C1 segment of cervical spinal cord (tissue), 14 donors: ENCODE data around the gene LRRC4C.
"Not testable (repeated sequence)": the region's sequence is repeated elsewhere in the genome, so short reads cannot be mapped to it uniquely, and the experiment has no call there.

ENCODE experiments used
- DNase-seq, 14 donors: peaks; one replicate each; lab custom pipeline; 2025; lab: John Stamatoyannopoulos, UW

The LRRC4C gene

DNA sequence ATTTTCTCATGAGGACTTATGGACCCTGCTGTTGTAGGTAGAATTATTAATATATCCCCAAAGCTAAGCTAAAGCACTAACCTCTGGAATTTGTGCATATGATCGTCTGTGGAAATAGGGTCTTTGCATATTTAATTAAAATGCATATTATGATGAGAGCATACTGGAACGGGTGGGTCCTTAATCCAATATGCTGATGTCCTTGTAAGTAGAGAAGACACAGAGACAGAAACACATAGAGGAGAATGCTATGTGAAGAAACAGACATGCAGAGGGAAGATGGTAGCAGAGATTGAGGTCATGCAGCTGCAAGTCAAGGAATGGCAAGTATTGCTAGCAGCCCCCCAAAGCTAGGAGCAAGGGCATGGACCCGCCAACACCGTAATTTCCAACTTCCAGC, 439.2 kb downstream of the LRRC4C start:
- DNase-seq, result no peak

DNA sequence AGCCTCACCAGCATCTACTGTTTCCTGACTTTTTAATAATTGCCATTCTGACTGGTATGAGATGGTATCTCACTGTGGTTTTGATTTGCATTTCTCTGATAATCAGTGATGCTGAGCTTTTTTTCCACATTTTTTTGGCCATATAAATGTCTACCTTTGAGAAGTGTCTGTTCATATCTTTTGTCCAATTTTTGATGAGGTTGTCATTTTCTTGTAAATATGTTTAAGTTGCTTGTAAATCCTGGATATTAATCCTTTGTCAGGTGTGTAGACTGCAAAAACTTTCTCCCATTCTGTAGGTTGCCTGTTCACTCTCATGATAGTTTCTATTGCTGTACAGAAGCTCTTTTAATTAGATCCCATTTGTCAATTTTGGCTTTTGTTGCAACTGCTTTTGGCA, 439.8 kb downstream of the LRRC4C start:
- DNase-seq, result not testable (repeated sequence)

GRCh38 chr11:41018224-41018623, 441.2 kb downstream of the LRRC4C start:
- DNase-seq, result no peak

DNA sequence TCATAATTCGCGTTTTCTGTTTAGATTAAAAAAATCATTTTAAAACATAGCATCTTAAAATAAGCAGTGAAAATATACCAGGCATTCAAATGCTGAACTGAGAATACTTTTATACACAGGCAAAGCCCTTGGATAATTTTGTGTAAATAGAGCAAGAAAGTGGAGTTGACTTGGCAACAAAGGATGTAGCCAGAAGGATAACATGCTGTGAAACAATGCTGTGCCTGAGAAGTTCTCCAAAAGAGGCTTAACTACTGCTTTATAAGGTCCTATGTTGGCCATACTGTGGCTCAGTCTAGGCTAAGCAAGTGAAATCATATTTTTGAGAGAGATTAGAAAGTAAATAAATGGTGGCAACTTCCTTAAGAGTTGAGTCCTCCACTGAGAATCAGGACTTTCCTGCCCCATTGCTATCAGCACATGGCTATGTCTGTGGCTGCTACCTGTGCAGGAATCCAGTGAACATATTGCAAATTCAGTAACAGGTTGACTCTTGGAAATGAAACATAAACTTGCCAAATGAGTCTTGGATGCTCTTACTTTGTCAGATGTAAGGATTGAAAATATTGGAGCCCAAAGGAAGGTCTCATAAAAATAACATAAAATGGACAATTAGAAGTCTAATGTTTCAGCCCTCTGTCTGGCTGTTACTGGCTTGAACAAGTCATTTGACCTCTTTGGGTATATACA, 448.9 kb downstream of the LRRC4C start:
- peak in 1 of 14 donors; percentile 83 for DNase-seq

DNA sequence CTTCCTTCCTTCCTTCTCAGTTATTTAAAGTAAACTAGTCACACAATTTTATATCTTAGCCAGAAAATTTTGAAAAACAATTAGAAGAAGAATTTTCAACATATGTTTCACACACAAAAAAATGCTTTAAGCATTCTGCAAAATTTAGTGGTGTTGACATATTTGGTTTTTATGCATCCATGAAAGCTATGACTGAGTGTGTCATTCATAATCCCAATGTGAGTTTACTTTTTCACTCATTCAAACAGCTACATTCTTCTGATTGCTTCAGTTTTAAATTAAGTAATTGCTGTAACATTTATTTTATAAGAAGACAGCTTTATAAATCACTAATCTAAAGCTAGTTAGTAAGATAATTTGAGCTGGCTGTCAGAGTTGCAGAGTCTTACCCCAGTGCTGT, 453.5 kb downstream of the LRRC4C start:
- DNase-seq, result no peak

- no peak for DNase-seq
Measured at GRCh38 chr11:41003339-41004282, 455.8 kb downstream of the LRRC4C start.

DNA sequence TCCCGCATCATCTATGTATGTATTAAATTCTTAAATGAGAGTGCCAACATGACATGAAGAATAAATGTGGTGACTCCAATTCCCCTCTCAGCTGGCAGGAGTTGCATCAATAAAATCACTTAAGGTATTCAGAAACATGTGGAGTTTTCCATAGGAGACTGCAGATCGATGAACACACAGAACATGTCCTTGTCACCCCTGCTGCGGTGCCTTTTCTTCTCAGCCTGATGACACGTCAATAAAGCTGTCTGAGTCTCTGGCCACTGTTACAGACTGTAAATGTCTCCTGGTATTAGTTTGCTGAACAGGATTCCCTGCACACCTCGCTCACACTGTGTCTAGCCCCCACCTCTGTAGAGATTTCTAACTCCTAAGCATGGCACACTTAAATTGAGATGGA, 460.5 kb downstream of the LRRC4C start:
- no peak for DNase-seq

DNA sequence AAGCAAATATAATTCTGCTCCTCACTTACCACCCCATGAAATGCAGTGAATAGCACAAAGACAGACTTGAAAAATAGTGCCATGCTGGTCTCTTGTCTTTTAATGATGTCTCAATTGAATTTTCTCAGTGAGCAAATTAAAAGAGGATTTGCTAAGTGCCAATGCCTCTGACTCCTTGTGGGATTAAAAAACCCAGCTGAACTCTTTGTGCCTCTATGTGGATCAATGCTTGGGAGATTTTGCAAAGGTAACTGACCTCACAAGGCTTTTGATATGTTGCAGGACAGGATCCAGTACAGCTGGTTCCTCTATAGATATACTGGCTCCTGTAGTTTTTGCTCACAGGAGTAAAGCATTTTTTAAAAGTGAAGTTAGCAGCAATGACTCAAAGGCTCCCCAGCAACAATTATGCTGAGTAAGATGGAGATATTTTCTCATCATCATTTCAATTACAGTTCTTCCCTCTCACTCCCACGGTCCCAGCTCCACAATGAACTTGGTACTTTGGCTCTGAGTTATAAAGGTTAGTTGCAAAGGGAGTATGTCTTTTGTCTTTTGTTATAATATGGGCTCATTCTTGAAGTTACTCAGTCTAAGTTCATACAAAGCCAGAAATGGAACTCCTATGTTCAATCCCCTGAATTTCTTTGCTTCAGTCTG, 471.5 kb downstream of the LRRC4C start:
- DNase-seq, result no peak

GRCh38 chr11:40986320-40986719, 473.1 kb downstream of the LRRC4C start:
- DNase-seq, result no peak

- no peak for DNase-seq
Measured at GRCh38 chr11:40975076-40975475, 484.4 kb downstream of the LRRC4C start.

DNA sequence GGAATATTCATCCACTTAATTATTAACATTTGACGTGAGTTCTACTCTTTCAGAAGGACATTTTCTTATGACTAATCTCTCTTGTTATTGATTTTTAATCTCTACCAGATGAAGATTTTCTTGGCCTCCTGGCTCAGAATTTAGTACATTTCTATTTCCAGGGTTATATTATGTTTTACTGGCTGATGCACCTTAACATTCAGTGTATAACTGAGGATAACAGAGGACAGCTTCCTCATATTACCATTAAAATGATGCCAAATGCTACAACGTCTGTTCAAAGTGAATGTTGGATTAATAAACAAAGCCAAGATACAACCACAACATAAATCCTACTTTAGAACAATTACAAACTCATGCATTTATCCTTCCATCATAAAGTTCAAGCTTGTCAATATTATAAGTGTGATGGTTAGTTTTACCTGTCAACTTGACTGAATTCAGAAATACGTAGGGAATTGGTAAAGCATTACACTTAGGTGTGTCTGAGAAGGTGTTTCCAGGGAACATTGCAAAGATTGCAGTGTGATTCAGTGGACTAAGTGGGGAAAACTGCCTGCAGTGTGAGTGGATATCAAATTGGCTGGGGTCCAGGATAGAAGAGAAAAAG, 485.2 kb downstream of the LRRC4C start:
- no peak for DNase-seq

DNA sequence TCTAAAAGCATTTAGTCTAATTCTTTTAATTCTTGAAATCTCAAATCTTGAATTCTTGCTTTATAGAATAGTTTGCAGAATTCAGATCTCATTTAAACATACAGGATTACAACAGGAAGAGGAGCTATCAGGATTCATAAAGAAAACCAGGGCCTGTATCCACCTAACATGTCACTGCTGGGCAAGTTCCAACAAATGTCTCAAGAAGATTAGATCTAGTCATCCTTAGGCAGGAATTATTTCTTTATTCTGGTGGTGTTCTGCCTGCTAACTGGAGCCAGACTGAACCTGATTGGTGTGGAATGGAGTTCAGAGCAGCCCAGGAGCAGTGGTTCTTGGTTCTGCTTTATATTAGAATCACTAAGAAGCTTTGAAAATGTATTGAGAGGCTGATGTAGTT, 500.7 kb downstream of the LRRC4C start:
- no peak for DNase-seq

GRCh38 chr11:40952479-40952878, 507.0 kb downstream of the LRRC4C start:
- no peak for DNase-seq

DNA sequence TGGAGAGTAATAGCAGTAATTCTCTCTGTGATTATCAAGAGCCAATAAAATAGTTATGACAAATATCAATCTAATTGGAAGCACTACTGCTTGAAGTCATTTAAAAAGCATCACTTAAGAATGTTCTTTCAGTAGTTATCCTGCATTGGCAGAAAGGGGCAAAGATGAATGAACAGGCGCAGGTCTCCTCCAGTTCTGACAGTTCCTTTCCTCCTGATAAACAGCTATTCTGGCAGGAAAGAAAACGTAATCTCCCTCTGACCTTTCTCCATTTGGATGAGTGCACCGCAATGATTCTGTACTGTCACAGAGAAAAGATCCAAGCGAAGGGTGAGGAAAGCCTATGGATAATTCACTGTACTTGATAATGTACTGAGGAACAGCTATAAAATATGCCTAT, 521.5 kb downstream of the LRRC4C start:
- DNase-seq, result no peak

GRCh38 chr11:40924915-40925314, 534.5 kb downstream of the LRRC4C start:
- no peak for DNase-seq

GRCh38 chr11:40921246-40921645, 538.2 kb downstream of the LRRC4C start:
- DNase-seq, result no peak

DNA sequence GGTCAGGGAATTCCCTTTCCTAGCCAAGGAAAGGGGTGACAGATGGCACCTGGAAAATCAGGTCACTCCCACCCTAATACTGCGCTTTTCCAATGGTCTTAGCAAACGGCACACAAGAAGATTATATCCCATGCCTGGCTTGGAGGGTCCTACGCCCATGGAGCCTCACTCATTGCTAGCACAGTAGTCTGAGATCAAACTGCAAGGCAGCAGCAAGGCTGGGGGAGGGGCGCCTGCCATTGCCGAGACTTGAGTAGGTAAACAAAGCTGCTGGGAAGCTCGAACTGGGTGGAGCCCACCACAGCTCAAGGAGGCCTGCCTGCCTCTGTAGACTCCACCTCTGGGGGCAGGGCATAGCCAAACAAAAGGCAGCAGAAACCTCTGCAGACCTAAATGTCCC, 548.7 kb downstream of the LRRC4C start:
- DNase-seq, result not testable (repeated sequence)

GRCh38 chr11:40894501-40894900, 565.0 kb downstream of the LRRC4C start:
- no peak for DNase-seq

GRCh38 chr11:40885250-40885954, 574.0 kb downstream of the LRRC4C start:
- no peak for DNase-seq

GRCh38 chr11:40882301-40882700, 577.2 kb downstream of the LRRC4C start:
- DNase-seq, result peak in 1 of 14 donors; percentile 53

GRCh38 chr11:40879911-40880310, 579.5 kb downstream of the LRRC4C start:
- peak in 1 of 14 donors; percentile 27 for DNase-seq
